ENCODE results near the gene TRAF3. TPM values are rescaled to one million over a fixed set of nuclear protein-coding genes. Genes with fewer than 3 reads are reported as not detected.

TRAF3 gene
- total RNA-seq, 4 donors from 2014 or later: 5.5 to 14.7 (median 6.9) TPM

GRCh38 chr14:102878970-102879460, 101.8 kb downstream of the TRAF3 start:
- Histone ChIP-seq H3K36me3 (peaks cover 0 to 23% of the 10 kb centered on the region in 2 donors), H3K27ac (no peak overlapping the region), H3K9me3 (no peaks in the 10 kb centered on the region), H3K4me3 (no peak overlapping the region), H3K4me1 (peaks cover 6 to 8% of the 10 kb centered on the region in 2 donors), H3K27me3 (no peaks in the 10 kb centered on the region)
- DNase-seq (no peak), ATAC-seq (no peak)
- in situ Hi-C loops (cut with MboI; ENCODE audit: low sequenced_read_pairs in 4 of 4): no loop called here
- no peak for TF ChIP-seq CTCF (IDR thresholded peaks at IDR 0.05 in 4 of 5, conservative IDR thresholded peaks at IDR 0.05 in 1 of 5)
- intact Hi-C loops (cut with DNase I; ENCODE audit: low total_unique reads): no loop called here

- DNase-seq (peak; percentile 20 to 76), ATAC-seq (peak; percentile 60 to 92)
- in situ Hi-C loops (cut with MboI; ENCODE audit: low sequenced_read_pairs in 4 of 4): no loop called here
- TF ChIP-seq CTCF (IDR thresholded peaks at IDR 0.05 in 4 of 5, conservative IDR thresholded peaks at IDR 0.05 in 1 of 5): no peak
- TF ChIP-seq POLR2A (IDR thresholded peaks at IDR 0.05): no peak
- H3K4me3 ChIP-seq: no peak overlapping the region
- no peaks in the 10 kb centered on the region for H3K27me3 ChIP-seq
- peak overlapping the region in 1 of 4 donors; percentile 52 for H3K27ac ChIP-seq
- H3K9me3 ChIP-seq: no peaks in the 10 kb centered on the region
- peaks cover 0 to 14% of the 10 kb centered on the region in 2 donors for H3K36me3 ChIP-seq
- peaks cover 6 to 8% of the 10 kb centered on the region in 2 donors for H3K4me1 ChIP-seq
- intact Hi-C loops (cut with DNase I; ENCODE audit: low total_unique reads): no loop called here
These were observed 105.1 kb downstream of the TRAF3 start for GRCh38 chr14:102882226-102882906.

- Histone ChIP-seq H3K9me3 (no peaks in the 10 kb centered on the region), H3K4me3 (no peak overlapping the region), H3K36me3 (peaks cover 0 to 9% of the 10 kb centered on the region in 2 donors), H3K27ac (peak overlapping the region in 1 of 4 donors; percentile 48), H3K27me3 (no peaks in the 10 kb centered on the region), H3K4me1 (peaks cover 6 to 8% of the 10 kb centered on the region in 2 donors)
- no peak for TF ChIP-seq POLR2A (IDR thresholded peaks at IDR 0.05)
- no peak for TF ChIP-seq CTCF (IDR thresholded peaks at IDR 0.05 in 4 of 5, conservative IDR thresholded peaks at IDR 0.05 in 1 of 5)
- in situ Hi-C loops (cut with MboI; ENCODE audit: low sequenced_read_pairs in 4 of 4) (no loop called here), intact Hi-C loops (cut with DNase I; ENCODE audit: low total_unique reads) (no loop called here)
- DNase-seq (no peak), ATAC-seq (no peak)
These were observed 105.9 kb downstream of the TRAF3 start for GRCh38 chr14:102883089-102883541.

- no peak overlapping the region for H3K27ac ChIP-seq
- H3K9me3 ChIP-seq: no peaks in the 10 kb centered on the region
- H3K4me1 ChIP-seq: peaks cover 6 to 8% of the 10 kb centered on the region in 2 donors
- no peaks in the 10 kb centered on the region for H3K27me3 ChIP-seq
- peaks cover 0 to 9% of the 10 kb centered on the region in 2 donors for H3K36me3 ChIP-seq
- H3K4me3 ChIP-seq: no peak overlapping the region
- intact Hi-C loops (cut with DNase I; ENCODE audit: low total_unique reads) (no loop called here), in situ Hi-C loops (cut with MboI; ENCODE audit: low sequenced_read_pairs in 4 of 4) (no loop called here)
- no peak for TF ChIP-seq CTCF (IDR thresholded peaks at IDR 0.05 in 4 of 5, conservative IDR thresholded peaks at IDR 0.05 in 1 of 5)
- TF ChIP-seq POLR2A (IDR thresholded peaks at IDR 0.05): no peak
- ATAC-seq (no peak), DNase-seq (no peak)
These were observed 106.3 kb downstream of the TRAF3 start for GRCh38 chr14:102883554-102883953.
